Body of pancreas (tissue), 4 donors: ENCODE data around the gene ADGRG7. TPM values are rescaled to one million over a fixed set of nuclear protein-coding genes. Genes with fewer than 3 reads are reported as not detected.

Experiments used
- ATAC-seq: fragments of 150-250 bp; one replicate; pipeline ENCODE4 v1.9.1; 2016
- DNase-seq, 4 donors: peaks; one replicate each; pipeline ENCODE4 v3.0.0-alpha.2; 2019
- H3K27ac ChIP-seq, 4 donors: fragments of 200-600 bp; sonication (generic); 1 replicate in 3 of 4; 2 replicates in 1 of 4; pipeline versions ENCODE4 v1.5.1 to v1.6.1; 2016 to 2019; ENCODE audit warnings: mild to moderate bottlenecking in 1 of 4, mixed read lengths in 1 of 4, moderate library complexity in 1 of 4
- H3K27me3 ChIP-seq, 2 donors: fragments of 200-600 bp; sonication (generic); one replicate each; pipeline ENCODE4 v1.6.0; 2016; ENCODE audit warnings: mild to moderate bottlenecking in 1 of 2
- H3K36me3 ChIP-seq, 2 donors: fragments of 200-600 bp; sonication (generic); replicated peaks in 1 of 2; 2 replicates each; pipeline ENCODE4 v1.5.1; 2016; ENCODE audit warnings: low read depth in 2 of 2; ENCODE audit not compliant: insufficient read depth in 1 of 2
- H3K4me1 ChIP-seq: fragments of 200-600 bp; sonication (generic); one replicate; pipeline ENCODE4 v1.6.0; 2016
- H3K4me3 ChIP-seq, 2 donors: fragments of 200-600 bp; sonication (generic); 1 replicate in 1 of 2; 2 replicates in 1 of 2; pipeline ENCODE4 v1.5.1; 2016 to 2019
- H3K9me3 ChIP-seq, 3 donors: fragments of 200-600 bp; sonication (generic); 1 replicate in 2 of 3; 2 replicates in 1 of 3; pipeline ENCODE4 v1.5.1; 2016
- CTCF ChIP-seq, 7 experiments: fragments of 450-650 bp in 4 of 7; fragments of 200-600 bp in 3 of 7; sonication (generic) in 3 of 7; IDR thresholded peaks; one replicate each; pipeline ENCODE4 v1.5.1; 2016 to 2019; ENCODE audit warnings: antibody characterized with exemption in 7 of 7
- POLR2A ChIP-seq, 3 donors: fragments of 450-650 bp; IDR thresholded peaks; one replicate each; pipeline ENCODE4 v1.6.1; 2016; ENCODE audit warnings: antibody characterized with exemption in 3 of 3, mild to moderate bottlenecking in 2 of 3
- WGBS, 2 donors: methylation state at CpG; one replicate each; pipeline ENCODE4 v1.1.5; 2017; 5-methylcytosine and 5-hydroxymethylcytosine counted together
- intact Hi-C: fragments of 100-400 bp; cut with DNase I; formaldehyde crosslinking; loops from one replicate; pipeline ENCODE4 v1.15.1; 2023
- total RNA-seq, 2 donors: library from RNA; depleted of rRNA; stranded (reverse); fragments of >200 nt; gene quantifications; one replicate each; pipeline ENCODE4 v1.1.0, GENCODE V29; 2016

ADGRG7 gene
- total RNA-seq, 2 donors from 2014 or later, result not detected

GRCh38 chr3:100584101-100584660 is 25.2 kb upstream of the ADGRG7 start:
- TF ChIP-seq CTCF (IDR thresholded peaks at IDR 0.05) (no peak), POLR2A (IDR thresholded peaks at IDR 0.05) (no peak)
- H3K27me3 ChIP-seq, result no peaks in the 10 kb centered on the region
- H3K4me1 ChIP-seq, result no peaks in the 10 kb centered on the region
- ATAC-seq (no peak), DNase-seq (no peak)
- 94 to 95% methylated on average over 3 of the region's 3 CpGs for WGBS, 2 donors
- no peaks in the 10 kb centered on the region for H3K9me3 ChIP-seq
- intact Hi-C loops, result no loop called here
- H3K4me3 ChIP-seq, result no peak overlapping the region
- no peaks in the 10 kb centered on the region for H3K36me3 ChIP-seq
- no peak overlapping the region for H3K27ac ChIP-seq

GRCh38 chr3:100586832-100587231 is 22.6 kb upstream of the ADGRG7 start:
- WGBS, 2 donors, result 88 to 98% methylated on average over 3 of the region's 3 CpGs
- H3K4me3 ChIP-seq, result no peak overlapping the region
- H3K9me3 ChIP-seq, result no peaks in the 10 kb centered on the region
- no peaks in the 10 kb centered on the region for H3K27me3 ChIP-seq
- intact Hi-C loops, result loop anchor here (5.0 kb wide), 1 partner anchor 120 kb away; no protein-coding TSS in a partner anchor
- DNase-seq, result no peak
- no peak for ATAC-seq
- TF ChIP-seq CTCF (IDR thresholded peaks at IDR 0.05), result no peak
- TF ChIP-seq POLR2A (IDR thresholded peaks at IDR 0.05), result no peak
- no peak overlapping the region for H3K27ac ChIP-seq
- H3K36me3 ChIP-seq, result no peaks in the 10 kb centered on the region
- H3K4me1 ChIP-seq, result peaks cover 10% of the 10 kb centered on the region

- Histone ChIP-seq H3K36me3 (no peaks in the 10 kb centered on the region), H3K9me3 (no peaks in the 10 kb centered on the region), H3K4me1 (peaks cover 10% of the 10 kb centered on the region), H3K27me3 (no peaks in the 10 kb centered on the region), H3K4me3 (no peak overlapping the region), H3K27ac (no peak overlapping the region)
- intact Hi-C loops, result loop anchor here (5.0 kb wide), 1 partner anchor 121 kb away; no protein-coding TSS in a partner anchor
- no peak for ATAC-seq
- TF ChIP-seq CTCF (IDR thresholded peaks at IDR 0.05) (no peak), POLR2A (IDR thresholded peaks at IDR 0.05) (no peak)
- DNase-seq, result no peak
- WGBS, 2 donors, result 52 to 79% methylated on average over 1 of the region's 1 CpG
Measured at GRCh38 chr3:100588251-100588650, 21.1 kb upstream of the ADGRG7 start.

- no peaks in the 10 kb centered on the region for H3K27me3 ChIP-seq
- ATAC-seq, result peak; percentile 88
Measured at GRCh38 chr3:100590114-100590839, 19.1 kb upstream of the ADGRG7 start.

More at GRCh38 chr3:100590114-100590839, 19.1 kb upstream of the ADGRG7 start:
- H3K4me3 ChIP-seq, result no peak overlapping the region
- H3K36me3 ChIP-seq, result no peaks in the 10 kb centered on the region
- TF ChIP-seq POLR2A (IDR thresholded peaks at IDR 0.05) (no peak), CTCF (IDR thresholded peaks at IDR 0.05) (peak; percentile 77 to 90 (median 85))
- H3K27ac ChIP-seq, result no peak overlapping the region
- peaks cover 10% of the 10 kb centered on the region for H3K4me1 ChIP-seq
- no peaks in the 10 kb centered on the region for H3K9me3 ChIP-seq
- intact Hi-C loops, result no loop called here
- DNase-seq, result peak; percentile 66 to 74 (median 69)
- 26 to 27% methylated on average over 10 of the region's 10 CpGs for WGBS, 2 donors
